IMR-90 (cell line): ENCODE results near the gene TRABD2A. TPM values are rescaled to one million over a fixed set of nuclear protein-coding genes. Genes with fewer than 3 reads are reported as not detected.

Experiments used
- ATAC-seq: fragments of 200-7000 bp; cut with Tn5 transposase; 2 replicates; pipeline ENCODE4 v1.9.1; 2020; ENCODE audit warnings: low read depth, mild to moderate bottlenecking, moderate library complexity
- BruUV-seq: library from RNA; stranded (reverse); fragments of 400-500 nt; replicated peaks from 2 replicates; lab custom pipeline; 2021; lab: Mats Ljungman, UMichigan
- CTCF ChIA-PET: fragments of 300-600 bp; formaldehyde crosslinking; extraction: SDS; loops from one replicate; lab custom pipeline; 2021; ENCODE audit warnings: antibody characterized with exemption; lab: Yijun Ruan, JAX
- POLR2A ChIA-PET: fragments of 300-600 bp; sonication (Branson Sonifier 250); formaldehyde crosslinking; loops from one replicate; lab custom pipeline; 2022; ENCODE audit warnings: antibody characterized with exemption; ENCODE audit not compliant: unreplicated experiment; lab: Charles Lee
- DNase-seq: peaks from one replicate; pipeline ENCODE4 v3.0.0; 2013
- H2AFZ ChIP-seq: replicated peaks from 2 replicates; pipeline ENCODE3; 2013; ENCODE audit warnings: low read length, mild to moderate bottlenecking; ENCODE audit not compliant: poor library complexity
- H2AK5ac ChIP-seq: 2 replicates; pipeline ENCODE4 v1.6.1; 2013; ENCODE audit warnings: low read depth, low read length, inconsistent platforms
- H2AK9ac ChIP-seq: replicated peaks from 2 replicates; pipeline ENCODE3; 2013; ENCODE audit warnings: mild to moderate bottlenecking, low read depth, low read length, moderate library complexity; ENCODE audit not compliant: poor library complexity
- H2BK120ac ChIP-seq: 2 replicates; pipeline ENCODE4 v1.6.1; 2013; ENCODE audit warnings: low read depth, low read length, inconsistent platforms
- H2BK15ac ChIP-seq: 3 replicates; pipeline ENCODE4 v1.6.1; 2013; ENCODE audit warnings: low read depth, low read length, inconsistent platforms
- H2BK20ac ChIP-seq: 2 replicates; pipeline ENCODE4 v1.6.1; 2013; ENCODE audit warnings: low read depth, mild to moderate bottlenecking, inconsistent platforms, low read length, moderate library complexity
- H2BK5ac ChIP-seq: 2 replicates; pipeline ENCODE4 v1.6.1; 2013; ENCODE audit warnings: mild to moderate bottlenecking, low read depth, low read length, inconsistent platforms; ENCODE audit not compliant: poor library complexity, severe bottlenecking
- H3K14ac ChIP-seq: replicated peaks from 2 replicates; pipeline ENCODE4 v1.6.1; 2013; ENCODE audit warnings: low read depth, low read length, inconsistent platforms
- H3K18ac ChIP-seq: 2 replicates; pipeline ENCODE4 v1.6.1; 2013; ENCODE audit warnings: low read depth, low read length, control low read depth
- H3K23ac ChIP-seq: 2 replicates; pipeline ENCODE4 v1.6.1; 2013; ENCODE audit warnings: low read depth, low read length, inconsistent platforms
- H3K27ac ChIP-seq: 2 replicates; pipeline ENCODE4 v1.5.1; 2013; ENCODE audit warnings: mild to moderate bottlenecking, control low read depth, low read length; ENCODE audit not compliant: insufficient read depth
- H3K27me3 ChIP-seq: 2 replicates; pipeline ENCODE4 v1.6.1; 2013; ENCODE audit warnings: low read length; ENCODE audit not compliant: control insufficient read depth, insufficient read depth
- H3K36me3 ChIP-seq: 2 replicates; pipeline ENCODE4 v1.6.1; 2013; ENCODE audit warnings: low read length, mixed read lengths; ENCODE audit not compliant: control insufficient read depth, insufficient read depth
- H3K4ac ChIP-seq: 2 replicates; pipeline ENCODE4 v1.6.1; 2013; ENCODE audit warnings: low read depth, low read length, inconsistent platforms
- H3K4me1 ChIP-seq: 2 replicates; pipeline ENCODE4 v1.6.1; 2013; ENCODE audit warnings: low read length, mixed read lengths; ENCODE audit not compliant: control insufficient read depth, insufficient read depth
- H3K4me2 ChIP-seq: 2 replicates; pipeline ENCODE4 v1.6.1; 2013; ENCODE audit warnings: low read depth, mild to moderate bottlenecking, control low read depth, low read length, moderate library complexity
- H3K4me3 ChIP-seq: 2 replicates; pipeline ENCODE4 v1.5.1; 2013; ENCODE audit warnings: low read depth, mild to moderate bottlenecking, control low read depth, low read length, moderate library complexity; ENCODE audit not compliant: insufficient read depth
- H3K56ac ChIP-seq: 2 replicates; pipeline ENCODE4 v1.6.1; 2013; ENCODE audit warnings: low read length, inconsistent platforms; ENCODE audit not compliant: insufficient read depth; ENCODE audit errors: extremely low read depth
- H3K79me1 ChIP-seq, 2 experiments: 2 replicates each; pipeline ENCODE4 v1.6.1; 2013; ENCODE audit warnings: low read length in 2 of 2, inconsistent platforms in 1 of 2, low read depth in 1 of 2
- H3K9ac ChIP-seq: 2 replicates; pipeline ENCODE4 v1.6.1; 2013; ENCODE audit warnings: low read depth, low read length, control low read depth
- H3K9me1 ChIP-seq: 2 replicates; pipeline ENCODE4 v1.6.1; 2013; ENCODE audit warnings: low read length, inconsistent platforms; ENCODE audit not compliant: insufficient read depth
- H3K9me3 ChIP-seq: 2 replicates; pipeline ENCODE4 v1.6.1; 2013; ENCODE audit warnings: low read length; ENCODE audit not compliant: control insufficient read depth, insufficient read depth
- H4K20me1 ChIP-seq: 2 replicates; pipeline ENCODE4 v1.6.1; 2013; ENCODE audit warnings: low read length, inconsistent platforms; ENCODE audit not compliant: insufficient read depth
- H4K5ac ChIP-seq: 2 replicates; pipeline ENCODE4 v1.6.1; 2013; ENCODE audit warnings: mild to moderate bottlenecking, low read depth, low read length, control low read depth
- H4K8ac ChIP-seq, 2 experiments: 2 replicates each; pipeline ENCODE4 v1.6.1; 2013; ENCODE audit warnings: low read depth in 2 of 2, low read length in 2 of 2, control low read depth in 1 of 2, inconsistent platforms in 1 of 2
- H4K91ac ChIP-seq: 2 replicates; pipeline ENCODE4 v1.6.1; 2013; ENCODE audit warnings: low read depth, low read length, inconsistent platforms; ENCODE audit not compliant: insufficient read depth
- MXI1 ChIP-seq: IDR thresholded peaks from 2 replicates; pipeline ENCODE4 v1.6.1; 2012; ENCODE audit warnings: low read depth, mild to moderate bottlenecking, low read length, moderate library complexity, borderline replicate concordance
- RFX5 ChIP-seq: IDR thresholded peaks from 2 replicates; pipeline ENCODE4 v1.8.0; 2012; ENCODE audit warnings: low read depth, mild to moderate bottlenecking, low read length, moderate library complexity
- WGBS, 2 experiments: methylation state at CpG; one replicate each; pipeline versions ENCODE4 v1.1.5 to v1.1.7; 2013; ENCODE audit warnings: missing lambda C conversion rate in 2 of 2; ENCODE audit not compliant: insufficient read length in 1 of 2; ENCODE audit errors: extremely low coverage in 2 of 2; 5-methylcytosine and 5-hydroxymethylcytosine counted together
- dilution Hi-C: fragments of 300-500 bp; cut with HindIII; formaldehyde crosslinking; loops from one replicate; pipeline ENCODE4 v1.14.3; 2018; ENCODE audit warnings: low sequenced_read_pairs; ENCODE audit not compliant: unreplicated experiment
- in situ Hi-C: fragments of 300-500 bp; cut with MboI; formaldehyde crosslinking; loops from 3 replicates; pipeline ENCODE4 v1.14.3; 2019; ENCODE audit warnings: low sequenced_read_pairs, inconsistent platforms, mixed read lengths
- intact Hi-C: fragments of 100-400 bp; cut with micrococcal nuclease; formaldehyde crosslinking; loops from 2 replicates; pipeline ENCODE4 v1.10.0; 2022
- polyA plus RNA-seq, 3 experiments: library from polyadenylated mRNA; depleted of rRNA; stranded (reverse); fragments of >200 nt; gene quantifications; 2 replicates each; pipeline ENCODE4 v1.2.3, GENCODE V29; 2012; ENCODE audit warnings: low replicate concordance in 1 of 3
- total RNA-seq: library from RNA; depleted of rRNA; stranded (reverse); fragments of >200 nt; gene quantifications from 2 replicates; pipeline ENCODE4 v1.2.3, GENCODE V29; 2012

TRABD2A gene
- total and polyA plus RNA-seq, 2 of the 4 experiments (the other 2 are of a cell fraction), result 17.6 to 20.3 TPM

- no peak overlapping the region for H2BK20ac ChIP-seq
- intact Hi-C loops, result no loop called here
- peaks cover 3% of the 10 kb centered on the region; the same call in 1 of the 2 replicates for H3K4me1 ChIP-seq
- DNase-seq, result no peak
- H3K79me1 ChIP-seq, result no peaks in the 10 kb centered on the region
- H3K36me3 ChIP-seq, result no peaks in the 10 kb centered on the region
- H4K8ac ChIP-seq, result no peak overlapping the region
- no TSS peak for BruUV-seq
- no peaks in the 10 kb centered on the region for H4K20me1 ChIP-seq
- H3K4me3 ChIP-seq, result no peak overlapping the region
- WGBS, 2 experiments, result no CpG with 5 or more reads among the region's 1 CpG
- in situ Hi-C loops, result no loop called here
- H3K9me3 ChIP-seq, result no peaks in the 10 kb centered on the region
- H3K9ac ChIP-seq, result no peak overlapping the region
- H2BK15ac ChIP-seq, result no peak overlapping the region
- H4K5ac ChIP-seq, result no peak overlapping the region
- dilution Hi-C loops, result no loop called here
- H3K18ac ChIP-seq, result no peak overlapping the region
- H2BK120ac ChIP-seq, result no peak overlapping the region
- no peak overlapping the region for H3K4ac ChIP-seq
- CTCF ChIA-PET, result interaction anchor here (1.0 kb wide), 1 partner anchor 25 kb away, joined by 3 read pairs; no protein-coding TSS in a partner anchor
- no peaks in the 10 kb centered on the region for H3K9me1 ChIP-seq
- H3K23ac ChIP-seq, result no peak overlapping the region
- no peak overlapping the region for H3K14ac ChIP-seq
- no peak for ATAC-seq
- no peak overlapping the region for H3K4me2 ChIP-seq
- TF ChIP-seq MXI1 (no peak), RFX5 (no peak)
- H3K27me3 ChIP-seq, result no peaks in the 10 kb centered on the region
- H3K56ac ChIP-seq, result no peak overlapping the region
- H4K91ac ChIP-seq, result no peak overlapping the region
- H2AFZ ChIP-seq, result no peak overlapping the region
- H2AK5ac ChIP-seq, result no peak overlapping the region
- no peak overlapping the region for H2AK9ac ChIP-seq
- no peak overlapping the region for H3K27ac ChIP-seq
- no peak overlapping the region for H2BK5ac ChIP-seq
- POLR2A ChIA-PET, result no interaction called here
These were observed 101.8 kb downstream of the TRABD2A start for GRCh38 chr2:84778911-84779690.
